Measurements from ENCODE around the gene SIPA1L3.
"Not testable (repeated sequence)": the region's sequence is repeated elsewhere in the genome, so short reads cannot be mapped to it uniquely, and the experiment has no call there.

Gene SIPA1L3

DNA sequence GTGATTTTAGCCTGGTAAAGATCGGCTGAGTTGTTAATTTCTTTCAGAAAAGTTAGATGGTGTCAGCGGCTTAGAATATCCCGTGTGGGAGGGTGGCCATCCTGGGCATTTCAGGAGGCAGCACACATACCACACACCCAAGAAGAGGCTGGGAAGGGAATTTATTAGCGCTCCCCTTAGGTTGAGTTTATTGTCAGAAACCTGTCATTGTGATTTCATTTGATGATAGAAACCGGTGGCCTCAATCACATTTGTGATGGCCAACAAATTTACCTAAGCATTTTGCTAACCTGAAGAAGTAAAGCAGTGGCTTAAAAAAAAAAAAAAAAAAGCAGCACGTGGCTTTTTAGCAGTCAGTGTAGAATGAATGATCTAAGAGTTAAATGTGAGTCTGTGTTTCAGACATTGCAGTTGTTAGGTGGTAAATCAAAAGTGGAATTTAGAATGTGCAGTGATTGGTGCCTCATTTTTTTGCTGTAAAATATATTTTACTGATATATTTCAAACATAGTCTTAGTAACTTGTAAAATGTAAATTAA, 2.7 kb downstream of the SIPA1L3 start:
- no peak for DNase-seq

DNA sequence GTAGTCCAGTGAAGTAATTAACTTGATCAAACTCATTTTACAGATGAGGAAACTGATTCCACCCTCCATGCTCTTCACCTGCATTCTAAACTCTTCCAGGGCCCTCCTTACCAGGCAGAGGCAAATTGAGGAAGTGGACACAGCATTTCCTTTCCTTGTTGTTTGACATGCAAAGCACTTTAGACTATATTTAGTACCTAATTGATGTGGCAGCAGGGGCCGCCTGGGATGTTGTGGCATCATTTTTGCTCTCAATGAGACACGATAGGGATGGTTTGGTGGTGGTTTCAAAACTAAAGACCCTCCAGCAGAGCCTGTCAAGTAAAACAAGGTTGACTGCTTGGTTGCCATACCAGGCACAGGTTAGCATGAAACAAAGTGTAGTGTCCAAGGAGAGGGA, 7.9 kb downstream of the SIPA1L3 start:
- no peak for DNase-seq

DNA sequence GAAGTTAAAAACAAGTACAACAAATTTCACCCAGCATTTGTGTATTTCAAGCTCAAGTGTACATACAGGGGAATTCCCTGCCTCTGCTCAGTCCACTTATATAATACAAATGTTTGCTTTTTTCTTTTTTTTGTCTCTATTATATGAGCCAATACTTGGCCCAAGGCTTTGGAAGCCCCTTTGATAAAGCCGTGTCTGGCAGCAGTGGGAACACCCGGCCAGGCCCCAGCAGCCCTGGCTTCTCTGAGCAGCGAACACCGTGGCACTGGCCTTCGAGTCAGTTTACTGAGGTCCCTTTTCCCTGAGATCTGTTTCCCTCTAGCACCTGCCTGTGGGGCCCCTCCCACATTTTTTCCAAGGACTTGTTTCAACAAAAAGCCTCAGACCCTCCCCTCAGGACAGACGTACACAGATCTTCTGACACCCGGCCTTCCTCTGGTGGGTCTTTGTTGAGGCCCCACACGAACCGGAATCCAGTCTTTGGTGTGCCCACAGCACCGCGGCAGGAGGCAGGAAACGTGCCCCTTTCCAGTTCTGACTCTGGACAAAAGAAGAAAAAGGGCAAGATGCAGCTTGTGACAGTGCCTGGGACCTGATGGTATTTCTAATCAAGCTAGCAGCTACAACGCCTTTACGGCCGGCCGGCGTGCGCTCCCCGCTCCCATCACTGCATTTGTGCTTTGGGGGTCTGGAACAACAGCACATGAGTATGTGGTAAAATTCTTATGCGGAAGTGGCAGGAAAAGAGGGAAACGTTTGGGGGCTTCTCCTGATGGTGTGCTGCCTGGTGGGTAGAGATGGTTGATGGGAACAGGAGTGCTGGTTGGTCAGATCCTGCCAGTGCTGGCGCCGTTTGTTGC, 13.8 kb downstream of the SIPA1L3 start:
- DNase-seq: no peak

- DNase-seq: not testable (repeated sequence)
These were observed 17.6 kb downstream of the SIPA1L3 start for GRCh38 chr19:37924573-37924972.

GRCh38 chr19:37925212-37925611, 18.2 kb downstream of the SIPA1L3 start:
- DNase-seq: no peak

DNA sequence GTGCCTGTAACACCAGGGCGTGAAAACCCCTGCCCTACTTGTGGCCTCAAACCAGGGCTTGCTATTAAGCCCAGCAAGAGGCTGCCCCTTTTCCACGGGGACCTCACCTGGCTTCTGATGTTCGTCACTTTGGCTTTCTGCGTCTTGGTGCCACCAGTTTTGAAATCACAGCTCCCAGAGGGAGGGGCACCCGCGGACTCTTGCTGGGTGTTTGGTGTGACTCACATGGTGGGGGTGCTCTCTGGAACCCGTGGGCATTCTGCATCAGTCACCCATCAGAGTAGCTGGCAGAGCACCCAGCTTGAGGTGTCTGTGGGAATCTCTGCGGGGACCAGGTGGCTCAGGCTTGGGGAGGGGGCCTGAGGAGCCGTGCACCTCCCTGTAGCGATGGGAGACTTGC, 19.2 kb downstream of the SIPA1L3 start:
- no peak for DNase-seq

DNA sequence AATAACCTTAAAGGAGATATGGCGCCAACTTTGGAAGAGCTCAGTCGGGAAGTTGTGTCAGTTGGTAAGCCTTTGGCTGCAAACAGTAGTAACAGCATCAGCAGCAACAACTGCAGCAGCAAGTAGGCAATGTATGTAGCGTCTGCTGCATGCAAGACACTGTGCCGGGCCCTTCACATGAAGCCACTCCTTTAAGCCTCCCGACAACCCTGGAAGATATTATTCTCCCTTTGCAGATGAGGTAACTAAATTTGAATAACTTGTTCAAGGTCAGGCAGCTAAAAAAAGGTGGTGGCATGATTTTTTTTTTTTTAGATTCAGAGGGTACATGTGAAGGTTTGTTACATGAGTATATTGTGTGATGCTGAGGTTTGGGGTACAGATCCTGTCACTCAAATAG, 19.7 kb downstream of the SIPA1L3 start:
- DNase-seq: no peak

DNA sequence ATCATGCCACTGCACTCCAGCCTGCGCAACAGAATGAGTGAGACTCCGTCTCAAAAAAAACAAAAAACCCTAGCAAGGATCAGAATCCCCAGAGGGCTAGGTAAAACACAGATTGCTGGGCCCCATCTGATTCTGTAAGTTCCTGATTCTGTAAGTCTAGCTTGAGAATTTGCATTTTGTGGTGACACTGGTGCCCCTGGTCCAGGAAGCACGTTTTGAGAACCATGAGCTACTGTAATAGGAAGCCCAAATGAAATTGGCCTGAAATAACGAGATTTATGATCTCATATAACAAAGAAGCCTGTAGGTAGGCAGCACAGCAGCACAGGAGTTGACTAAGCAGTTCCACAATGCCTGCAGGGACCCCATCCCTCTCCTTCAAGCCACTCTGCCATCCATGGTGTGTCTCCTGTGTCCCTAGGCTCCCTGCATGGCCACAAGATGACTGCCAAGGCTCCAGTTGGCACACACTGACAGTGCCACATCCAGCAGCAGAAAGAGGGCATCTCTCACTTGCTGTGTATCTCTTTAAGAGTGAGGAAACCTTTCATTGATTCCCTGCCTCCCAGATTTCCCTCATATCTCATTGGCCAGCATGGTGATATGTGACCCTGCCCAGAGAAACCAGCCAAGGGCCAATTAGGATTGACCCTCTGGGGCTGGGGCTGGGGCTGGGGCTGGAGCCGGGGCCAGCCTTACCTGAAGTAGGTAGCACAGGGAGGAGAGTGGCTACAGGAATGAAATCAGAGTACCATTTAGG, 21.7 kb downstream of the SIPA1L3 start:
- DNase-seq: no peak

- no peak for DNase-seq
These were observed 22.4 kb downstream of the SIPA1L3 start for GRCh38 chr19:37929355-37929923.

DNA sequence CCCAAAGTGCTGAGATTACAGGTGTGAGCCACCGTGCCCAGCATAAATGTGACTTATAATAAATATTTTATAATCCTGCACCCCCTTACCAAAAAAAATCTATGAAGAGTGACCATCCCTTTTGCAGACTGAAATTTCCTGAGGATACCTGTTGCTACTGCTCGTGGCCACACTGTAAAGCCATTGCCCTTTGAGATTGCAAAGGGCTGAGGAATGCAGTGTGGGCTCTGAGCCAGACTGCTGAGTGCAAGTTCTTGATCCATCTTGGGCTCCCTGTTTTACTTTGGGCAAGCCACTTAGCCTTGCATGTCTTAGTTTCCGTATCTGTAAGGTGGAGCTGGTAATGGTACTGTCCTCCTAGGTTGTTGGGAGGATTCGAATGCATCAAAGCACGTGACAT, 23.4 kb downstream of the SIPA1L3 start:
- no peak for DNase-seq

- no peak for DNase-seq
These were observed 25.1 kb downstream of the SIPA1L3 start for GRCh38 chr19:37931881-37932655.

- DNase-seq: no peak
These were observed 26.3 kb downstream of the SIPA1L3 start for GRCh38 chr19:37932985-37933936.

- DNase-seq: no peak
These were observed 26.9 kb downstream of the SIPA1L3 start for GRCh38 chr19:37933937-37934358.

DNA sequence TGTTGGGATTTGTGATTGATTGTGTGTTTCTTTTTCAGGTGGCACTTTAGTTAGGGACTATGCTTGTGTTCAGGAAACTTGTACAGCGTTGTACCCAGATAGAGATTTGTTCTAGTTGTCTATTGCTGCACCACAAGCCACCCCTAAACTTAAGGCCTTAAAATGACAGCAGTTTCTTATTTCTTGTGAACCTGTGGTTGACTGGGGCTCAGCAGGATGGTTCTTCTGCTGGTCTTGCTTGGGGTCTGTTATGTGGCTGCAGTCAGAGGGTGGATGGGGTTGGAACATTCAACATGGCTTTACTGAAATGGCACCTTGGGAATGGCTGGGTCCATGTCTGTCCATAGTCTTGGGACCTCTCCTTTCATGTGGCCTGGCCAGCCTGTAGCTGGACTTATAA, 28.3 kb downstream of the SIPA1L3 start:
- no peak for DNase-seq

- no peak for DNase-seq
These were observed 29.2 kb downstream of the SIPA1L3 start for GRCh38 chr19:37936166-37936565.

GRCh38 chr19:37936886-37937285, 29.9 kb downstream of the SIPA1L3 start:
- no peak for DNase-seq

- no peak for DNase-seq
These were observed 31.3 kb downstream of the SIPA1L3 start for GRCh38 chr19:37938353-37938752.

DNA sequence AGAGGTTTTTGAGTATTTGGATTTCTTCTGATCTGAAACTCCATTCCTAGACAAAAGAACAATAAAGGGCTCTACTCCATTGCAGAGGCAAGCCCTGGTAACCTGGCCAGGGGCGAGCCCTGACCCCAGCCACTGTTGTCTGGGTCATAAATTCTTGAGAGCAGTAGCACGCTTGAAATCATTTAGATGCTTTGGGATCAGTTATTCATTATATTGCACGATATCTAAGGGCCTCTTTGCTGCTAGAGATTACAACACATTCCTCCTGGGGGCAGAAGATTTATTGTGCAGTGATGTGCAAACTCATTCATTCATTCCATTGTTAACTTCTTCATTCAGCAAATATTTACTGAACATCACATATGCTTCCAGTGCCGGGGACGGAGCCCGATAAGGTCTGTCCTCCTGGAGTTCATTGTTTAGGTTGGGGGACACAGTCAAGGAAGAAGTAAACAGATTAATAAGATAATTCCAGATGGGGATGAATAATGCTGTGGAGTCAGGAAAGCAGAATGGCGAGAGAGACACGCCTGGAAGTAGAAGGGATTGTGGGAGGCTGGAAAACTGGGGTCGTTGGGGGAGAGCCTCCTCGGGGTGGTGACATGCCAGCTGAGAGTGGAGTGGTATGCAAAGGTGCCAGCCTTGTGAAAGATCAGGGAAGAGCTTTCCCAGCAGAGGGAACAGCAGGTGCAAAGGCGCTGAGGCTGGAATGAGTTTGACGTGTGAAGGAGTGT, 34.9 kb downstream of the SIPA1L3 start:
- DNase-seq: no peak

DNA sequence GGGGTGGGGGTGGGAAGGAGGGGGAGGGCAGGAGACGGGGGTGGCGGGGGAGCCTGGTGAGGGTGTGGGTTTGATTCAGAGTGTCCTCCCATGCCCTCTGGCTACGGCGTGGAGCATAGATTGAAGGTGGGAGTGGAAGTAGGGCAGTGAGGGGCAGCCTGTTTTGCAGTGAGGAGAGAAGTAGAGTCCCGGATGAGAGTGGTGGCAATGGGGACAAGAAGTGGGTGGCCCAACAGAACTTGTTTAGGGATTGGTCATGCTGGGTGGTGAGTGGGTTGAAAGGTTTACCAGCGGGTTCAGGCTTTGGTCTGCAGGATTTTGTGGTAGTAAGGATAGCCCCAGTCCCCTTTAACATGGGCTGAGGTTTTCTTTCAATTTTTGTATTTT, 35.5 kb downstream of the SIPA1L3 start:
- no peak for DNase-seq

GRCh38 chr19:37943480-37943879, 36.5 kb downstream of the SIPA1L3 start:
- DNase-seq: no peak

- DNase-seq: no peak
These were observed 39.1 kb downstream of the SIPA1L3 start for GRCh38 chr19:37946132-37946531.
